Right atrium auricular region (tissue), 2 donors: ENCODE measurements around the gene MECR. TPM values are rescaled to one million over a fixed set of nuclear protein-coding genes. Genes with fewer than 3 reads are reported as not detected.

Experiments
- DNase-seq: peaks from one replicate; pipeline ENCODE4 v3.0.0-alpha.2; 2019; ENCODE audit warnings: low spot score
- H3K27ac ChIP-seq, 2 donors: fragments of 200-600 bp; sonication (generic); 1 replicate in 1 of 2; 2 replicates in 1 of 2; pipeline ENCODE4 v1.5.1; 2016 to 2019
- H3K27me3 ChIP-seq, 2 donors: fragments of 200-600 bp; sonication (generic); one replicate each; pipeline versions ENCODE4 v1.5.1 to v1.6.0; 2017 to 2019
- H3K36me3 ChIP-seq: fragments of 200-600 bp; sonication (generic); one replicate; pipeline ENCODE4 v1.5.1; 2016
- H3K4me1 ChIP-seq, 2 donors: fragments of 200-600 bp; sonication (generic); one replicate each; pipeline versions ENCODE4 v1.5.1 to v1.6.0; 2017 to 2019
- H3K4me3 ChIP-seq, 2 donors: fragments of 200-600 bp; sonication (generic); 1 replicate in 1 of 2; 2 replicates in 1 of 2; pipeline ENCODE4 v1.5.1; 2017 to 2019; ENCODE audit warnings: mild to moderate bottlenecking in 1 of 2, moderate library complexity in 1 of 2
- H3K9me3 ChIP-seq, 2 donors: fragments of 200-600 bp; sonication (generic); one replicate each; pipeline ENCODE4 v1.5.1; 2019
- total RNA-seq, 2 donors: library from RNA; depleted of rRNA; stranded (reverse); fragments of >200 nt; gene quantifications; one replicate each; pipeline ENCODE4 v1.1.0, GENCODE V29; 2016
- TF ChIP-seq, protein P1 (sequence below), 2 donors: fragments of 200-600 bp; sonication (generic); IDR thresholded peaks; one replicate each; pipeline ENCODE4 v1.5.1; 2019; ENCODE audit warnings: antibody characterized with exemption in 2 of 2

MECR gene
- total RNA-seq, 2 donors from 2014 or later: 18.4 to 24.3 TPM

DNA sequence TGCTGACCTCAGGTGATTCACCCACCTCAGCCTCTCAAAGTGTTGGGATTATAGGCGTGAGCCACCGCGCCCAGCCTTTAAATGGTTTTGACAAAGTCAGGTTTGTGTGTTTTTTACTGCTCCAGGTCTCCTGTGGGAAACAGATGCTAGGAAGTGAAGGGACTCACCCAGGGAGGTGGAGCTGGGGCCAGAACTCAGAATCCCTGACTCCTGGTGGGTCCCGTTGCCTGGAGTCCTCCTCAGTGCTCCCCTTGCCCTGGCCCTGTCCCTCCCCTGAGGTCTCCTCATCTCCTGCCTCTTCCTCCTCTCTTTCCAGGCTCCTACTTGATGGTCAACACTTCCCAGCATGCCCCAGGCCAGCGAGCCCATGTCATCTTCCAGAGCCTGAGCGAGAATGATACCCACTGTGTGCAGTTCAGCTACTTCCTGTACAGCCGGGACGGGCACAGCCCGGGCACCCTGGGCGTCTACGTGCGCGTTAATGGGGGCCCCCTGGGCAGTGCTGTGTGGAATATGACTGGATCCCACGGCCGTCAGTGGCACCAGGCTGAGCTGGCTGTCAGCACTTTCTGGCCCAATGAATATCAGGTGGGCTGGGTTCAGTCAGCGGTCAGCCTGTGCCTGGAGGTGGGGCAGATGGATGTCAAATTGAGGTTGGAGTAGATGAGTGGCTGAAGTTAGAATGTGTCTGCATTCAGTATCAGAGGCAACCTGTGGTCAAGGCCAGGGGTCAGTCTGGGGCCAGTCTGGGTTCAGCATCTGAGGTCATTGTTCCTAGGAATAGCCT is 27.6 kb upstream of the MECR start:
- no peak for DNase-seq
- no peaks in the 10 kb centered on the region for H3K9me3 ChIP-seq
- H3K27ac ChIP-seq: no peak overlapping the region
- no peaks in the 10 kb centered on the region for H3K27me3 ChIP-seq
- H3K36me3 ChIP-seq: no peaks in the 10 kb centered on the region
- H3K4me1 ChIP-seq: peaks cover 0 to 26% of the 10 kb centered on the region in 2 donors
- TF ChIP-seq, protein P1, sequence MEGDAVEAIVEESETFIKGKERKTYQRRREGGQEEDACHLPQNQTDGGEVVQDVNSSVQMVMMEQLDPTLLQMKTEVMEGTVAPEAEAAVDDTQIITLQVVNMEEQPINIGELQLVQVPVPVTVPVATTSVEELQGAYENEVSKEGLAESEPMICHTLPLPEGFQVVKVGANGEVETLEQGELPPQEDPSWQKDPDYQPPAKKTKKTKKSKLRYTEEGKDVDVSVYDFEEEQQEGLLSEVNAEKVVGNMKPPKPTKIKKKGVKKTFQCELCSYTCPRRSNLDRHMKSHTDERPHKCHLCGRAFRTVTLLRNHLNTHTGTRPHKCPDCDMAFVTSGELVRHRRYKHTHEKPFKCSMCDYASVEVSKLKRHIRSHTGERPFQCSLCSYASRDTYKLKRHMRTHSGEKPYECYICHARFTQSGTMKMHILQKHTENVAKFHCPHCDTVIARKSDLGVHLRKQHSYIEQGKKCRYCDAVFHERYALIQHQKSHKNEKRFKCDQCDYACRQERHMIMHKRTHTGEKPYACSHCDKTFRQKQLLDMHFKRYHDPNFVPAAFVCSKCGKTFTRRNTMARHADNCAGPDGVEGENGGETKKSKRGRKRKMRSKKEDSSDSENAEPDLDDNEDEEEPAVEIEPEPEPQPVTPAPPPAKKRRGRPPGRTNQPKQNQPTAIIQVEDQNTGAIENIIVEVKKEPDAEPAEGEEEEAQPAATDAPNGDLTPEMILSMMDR (IDR thresholded peaks at IDR 0.05): no peak
- H3K4me3 ChIP-seq: no peak overlapping the region

DNA sequence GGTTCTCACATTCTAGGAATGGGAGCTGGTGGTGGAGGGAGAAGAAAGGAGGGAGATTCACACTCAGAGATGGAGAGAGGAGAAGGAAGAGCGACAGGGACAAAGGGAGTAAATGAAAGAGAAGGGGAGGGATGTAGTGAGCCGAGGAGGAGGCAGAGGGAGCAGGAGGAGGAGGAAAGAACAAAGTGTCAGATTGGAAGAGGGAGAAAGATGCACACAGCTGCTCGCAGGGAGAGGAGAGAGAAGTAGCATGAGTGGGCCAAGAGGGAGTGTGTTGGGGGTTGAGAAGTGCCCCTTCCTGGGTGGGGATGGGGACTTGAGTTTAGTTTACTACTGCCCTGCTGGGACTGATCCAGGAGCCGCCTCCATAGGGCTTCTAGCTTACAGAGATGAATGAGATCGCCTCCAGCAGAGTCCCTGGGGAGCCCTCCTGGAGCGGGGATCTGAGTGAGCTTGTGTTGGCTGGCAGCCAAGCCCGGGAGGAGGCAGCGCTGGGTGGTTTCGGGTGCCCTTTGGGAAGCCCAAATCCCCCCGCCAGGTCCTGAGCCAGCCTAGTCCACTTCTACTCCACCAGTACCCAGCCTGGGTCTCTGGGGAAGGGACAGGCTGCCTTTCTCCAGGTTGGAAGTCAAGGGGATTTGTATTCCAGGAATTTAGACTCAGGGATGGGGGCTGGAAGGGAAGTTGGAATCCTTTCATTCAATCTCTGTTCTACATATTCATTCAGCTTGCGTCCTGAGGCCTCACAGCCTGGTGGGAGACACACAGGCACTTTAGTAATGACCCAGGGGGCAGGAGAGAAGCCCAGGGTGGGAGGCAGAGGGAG is 26.5 kb upstream of the MECR start:
- peaks cover 0 to 26% of the 10 kb centered on the region in 2 donors for H3K4me1 ChIP-seq
- H3K27ac ChIP-seq: no peak overlapping the region
- H3K4me3 ChIP-seq: no peak overlapping the region
- TF ChIP-seq, protein P1 (IDR thresholded peaks at IDR 0.05): no peak
- no peaks in the 10 kb centered on the region for H3K27me3 ChIP-seq
- H3K36me3 ChIP-seq: no peaks in the 10 kb centered on the region
- H3K9me3 ChIP-seq: no peaks in the 10 kb centered on the region
- no peak for DNase-seq

DNA sequence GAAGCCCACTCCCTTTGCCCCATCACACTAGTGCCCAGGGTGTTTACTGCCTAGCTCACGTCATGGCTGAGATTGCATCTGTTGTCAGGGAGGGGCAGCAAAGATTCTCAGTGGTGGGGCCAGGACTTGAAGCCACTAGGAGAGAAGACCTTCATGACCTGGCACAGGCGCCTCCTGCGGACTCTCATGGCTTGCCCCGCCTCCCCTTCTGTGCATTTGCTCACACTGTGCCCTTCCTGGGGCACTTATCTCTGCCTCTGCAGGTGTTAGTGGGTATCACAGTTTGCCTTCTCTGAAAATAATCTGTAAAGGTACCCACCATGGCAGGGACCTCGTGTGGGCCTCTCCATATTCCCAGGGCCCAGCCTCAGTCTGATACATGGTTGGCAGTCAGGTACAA is 25.7 kb upstream of the MECR start:
- H3K36me3 ChIP-seq: no peaks in the 10 kb centered on the region
- no peak overlapping the region for H3K27ac ChIP-seq
- TF ChIP-seq, protein P1 (IDR thresholded peaks at IDR 0.05): no peak
- H3K4me3 ChIP-seq: no peak overlapping the region
- H3K4me1 ChIP-seq: peaks cover 0 to 26% of the 10 kb centered on the region in 2 donors
- no peaks in the 10 kb centered on the region for H3K9me3 ChIP-seq
- DNase-seq: no peak
- H3K27me3 ChIP-seq: no peaks in the 10 kb centered on the region

DNA sequence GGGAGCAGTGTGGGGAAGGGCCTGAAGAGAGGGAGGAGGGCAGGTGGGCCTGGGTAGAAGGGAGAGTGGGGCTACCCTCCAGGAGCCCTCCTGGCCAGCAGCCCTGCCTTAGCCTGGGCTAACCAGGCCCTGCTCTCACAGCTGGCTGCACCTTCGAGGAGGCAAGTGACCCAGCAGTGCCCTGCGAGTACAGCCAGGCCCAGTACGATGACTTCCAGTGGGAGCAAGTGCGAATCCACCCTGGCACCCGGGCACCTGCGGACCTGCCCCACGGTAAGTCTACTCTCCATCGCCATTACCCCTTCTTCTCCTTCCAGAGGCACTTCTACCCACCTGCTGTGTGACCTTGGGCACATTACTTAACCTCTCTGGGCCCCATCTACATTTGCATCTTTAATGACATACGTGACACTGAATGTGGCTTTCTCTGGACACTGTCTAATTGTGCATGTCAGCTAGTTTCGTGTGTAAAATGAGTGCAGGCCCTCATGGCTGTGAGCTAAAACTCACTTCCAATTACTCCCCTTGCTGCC is 24.5 kb upstream of the MECR start:
- H3K4me1 ChIP-seq: peaks cover 0 to 21% of the 10 kb centered on the region in 2 donors

DNA sequence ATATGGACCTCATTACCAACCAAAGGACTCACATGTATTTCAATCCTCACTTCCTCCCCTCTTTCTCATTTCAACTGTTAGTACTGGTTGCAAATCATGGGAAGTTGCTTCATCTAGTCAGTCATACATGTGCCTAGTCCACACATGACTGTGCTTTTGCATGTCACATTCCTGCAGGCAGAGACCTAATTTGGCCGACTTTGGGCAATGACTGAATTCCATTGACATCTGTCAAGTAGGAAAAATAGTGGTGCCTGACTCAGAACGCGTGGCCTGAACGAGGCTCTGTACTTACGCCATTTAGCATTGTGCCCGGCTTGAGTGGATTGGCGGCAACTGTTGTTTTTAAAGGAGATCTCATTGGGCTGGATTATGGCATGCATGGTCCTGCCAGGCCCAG is 23.6 kb upstream of the MECR start:
- H3K27me3 ChIP-seq: no peaks in the 10 kb centered on the region
- H3K27ac ChIP-seq: no peak overlapping the region
- DNase-seq: no peak
- TF ChIP-seq, protein P1 (IDR thresholded peaks at IDR 0.05): no peak
- H3K36me3 ChIP-seq: no peaks in the 10 kb centered on the region
- H3K4me1 ChIP-seq: peaks cover 0 to 13% of the 10 kb centered on the region in 2 donors
- no peak overlapping the region for H3K4me3 ChIP-seq
- H3K9me3 ChIP-seq: no peaks in the 10 kb centered on the region

More for the DNA sequence above, 24.5 kb upstream of the MECR start:
- H3K27me3 ChIP-seq: no peaks in the 10 kb centered on the region
- no peaks in the 10 kb centered on the region for H3K36me3 ChIP-seq
- no peak overlapping the region for H3K4me3 ChIP-seq
- H3K9me3 ChIP-seq: no peaks in the 10 kb centered on the region
- no peak for DNase-seq
- no peak overlapping the region for H3K27ac ChIP-seq
- TF ChIP-seq, protein P1 (IDR thresholded peaks at IDR 0.05): no peak
